Peyer's patch (tissue), 4 donors: Measurements from ENCODE around the gene ZNF609.

Experiments used
- CTCF ChIP-seq, 6 experiments: fragments of 450-650 bp in 4 of 6; fragments of 200-600 bp in 2 of 6; sonication (generic) in 1 of 6; IDR thresholded peaks; one replicate each; pipeline ENCODE4 v1.5.1; 2017 to 2019; ENCODE audit warnings: antibody characterized with exemption in 6 of 6, mild to moderate bottlenecking in 3 of 6, moderate library complexity in 1 of 6
- POLR2A ChIP-seq, 2 donors: fragments of 450-650 bp; IDR thresholded peaks; one replicate each; pipeline ENCODE4 v1.5.1; 2017; ENCODE audit warnings: antibody characterized with exemption in 2 of 2, mild to moderate bottlenecking in 2 of 2, moderate library complexity in 2 of 2

- TF ChIP-seq CTCF (IDR thresholded peaks at IDR 0.05): no peak
- TF ChIP-seq POLR2A (IDR thresholded peaks at IDR 0.05): no peak
Observed at GRCh38 chr15:64513823-64514222, 53.4 kb downstream of the ZNF609 start.
